SIG-M5 (cell line): ENCODE results near the gene PTPRK.

Source experiments
- DNase-seq: peaks from one replicate; lab custom pipeline; 2025; lab: John Stamatoyannopoulos, UW

Gene PTPRK

DNA sequence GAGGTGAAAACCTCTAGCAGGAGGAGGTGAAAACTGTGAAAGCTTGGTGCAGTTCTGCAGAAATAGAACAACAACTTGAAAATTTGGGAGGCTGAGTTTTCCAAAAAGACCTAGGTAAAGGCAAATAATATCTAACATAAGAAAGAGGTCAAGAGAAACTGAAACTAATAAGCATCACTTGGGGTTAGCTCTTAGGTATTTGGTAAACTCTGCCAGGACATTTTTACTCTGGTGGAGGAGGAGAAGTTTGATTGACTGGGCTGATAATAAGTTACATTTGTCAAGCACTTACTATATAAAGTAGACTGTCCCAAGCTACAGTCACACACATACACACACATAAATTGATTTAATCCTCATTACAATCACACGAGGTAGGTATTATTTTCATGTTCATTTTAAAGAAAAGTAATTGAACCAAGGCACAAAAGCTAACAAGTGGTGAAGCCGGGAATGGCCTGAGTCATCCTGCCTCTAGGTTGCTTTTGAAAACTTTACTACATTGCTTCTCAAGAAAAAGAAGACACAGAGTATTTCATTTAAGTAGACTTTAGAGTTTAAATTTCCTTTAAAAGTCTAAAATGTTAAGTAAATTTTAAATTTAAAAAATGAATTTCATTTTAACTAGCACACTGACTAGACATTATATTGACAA is 275.5 kb downstream of the PTPRK start:
- no peak for DNase-seq

DNA sequence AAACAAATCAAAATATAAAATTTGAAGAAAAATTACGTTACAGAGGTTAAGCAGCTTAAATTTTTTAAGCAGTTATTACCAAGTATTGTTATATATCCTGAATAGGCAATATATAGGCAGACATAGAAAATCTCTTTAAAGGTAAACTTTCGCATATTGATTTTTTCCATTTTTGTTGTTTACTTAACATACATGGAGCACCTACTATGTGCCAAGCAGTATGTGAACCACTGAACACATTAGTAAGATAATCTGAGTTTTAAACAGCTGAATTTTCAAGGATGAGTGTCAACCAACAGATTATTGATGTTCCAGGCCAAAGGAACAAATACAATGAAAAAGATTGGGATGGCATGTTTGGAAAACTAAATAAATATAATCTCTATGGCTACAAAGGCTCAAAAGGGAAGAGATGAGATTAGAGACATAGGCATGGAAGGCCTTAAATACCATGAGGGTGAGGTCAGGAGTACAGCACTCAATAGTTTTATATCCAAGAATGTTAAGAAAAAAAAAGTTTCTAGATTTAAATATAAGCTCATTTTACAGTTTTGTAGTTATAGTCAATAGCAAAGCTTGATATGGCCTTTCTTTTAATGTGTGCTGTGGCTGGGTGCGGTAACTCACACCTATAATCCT is 277.5 kb downstream of the PTPRK start:
- DNase-seq = no peak

DNA sequence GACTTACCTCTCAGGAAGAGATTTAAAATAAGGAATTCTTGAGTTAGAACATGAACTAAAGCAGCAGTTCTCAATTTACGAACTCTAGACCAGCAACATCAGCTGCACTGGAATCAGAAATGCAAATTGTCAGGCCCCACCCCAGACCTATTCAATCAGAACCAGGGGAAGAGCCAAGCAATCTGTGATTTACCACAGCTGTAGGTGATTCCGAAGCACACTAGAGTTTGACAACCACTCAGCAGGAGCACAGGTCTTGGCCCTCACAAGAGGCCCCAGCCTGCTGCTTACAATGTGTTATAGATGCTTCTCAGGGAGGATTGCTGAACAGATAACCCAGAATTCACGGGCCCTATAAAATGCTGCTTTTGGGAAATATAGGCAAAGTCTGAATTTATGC is 279.2 kb downstream of the PTPRK start:
- DNase-seq = no peak

DNA sequence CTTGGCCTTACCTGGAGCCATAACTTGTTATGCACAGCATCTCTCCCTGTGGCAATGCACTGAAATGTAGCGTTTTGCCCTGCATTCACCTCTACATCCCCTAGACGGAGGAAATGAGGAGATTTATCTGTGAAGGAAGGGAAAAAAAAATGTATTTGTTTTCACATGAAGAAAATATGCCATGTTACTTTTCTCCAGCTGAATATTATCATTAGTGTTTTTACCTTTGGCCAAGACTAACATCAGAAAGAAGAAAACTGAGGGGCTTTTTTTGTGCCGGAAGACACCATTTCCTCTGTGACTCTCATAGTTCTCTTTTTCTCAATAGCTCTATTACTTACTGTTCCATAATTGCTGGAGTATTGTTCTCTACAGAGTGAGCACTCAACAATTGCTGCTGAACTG is 280.4 kb downstream of the PTPRK start:
- no peak for DNase-seq

DNA sequence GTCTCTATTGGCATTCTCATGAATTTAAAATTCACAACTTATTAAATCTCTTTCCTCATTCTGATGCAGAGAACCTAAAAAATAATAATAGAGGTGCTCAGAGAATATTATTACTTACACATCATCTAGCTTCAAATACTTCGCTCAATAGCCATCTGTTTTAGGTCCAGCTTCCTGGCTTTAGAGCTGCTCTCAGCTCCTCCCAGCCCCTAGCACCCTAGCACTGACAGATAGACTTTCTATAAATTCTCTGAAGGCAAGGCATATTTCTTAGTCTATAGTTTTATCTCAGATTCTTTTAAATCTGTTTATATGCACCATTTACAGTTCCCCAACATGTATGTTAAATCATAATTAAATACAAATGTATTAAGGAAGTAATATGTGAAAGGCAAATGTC is 281.3 kb downstream of the PTPRK start:
- DNase-seq = no peak

DNA sequence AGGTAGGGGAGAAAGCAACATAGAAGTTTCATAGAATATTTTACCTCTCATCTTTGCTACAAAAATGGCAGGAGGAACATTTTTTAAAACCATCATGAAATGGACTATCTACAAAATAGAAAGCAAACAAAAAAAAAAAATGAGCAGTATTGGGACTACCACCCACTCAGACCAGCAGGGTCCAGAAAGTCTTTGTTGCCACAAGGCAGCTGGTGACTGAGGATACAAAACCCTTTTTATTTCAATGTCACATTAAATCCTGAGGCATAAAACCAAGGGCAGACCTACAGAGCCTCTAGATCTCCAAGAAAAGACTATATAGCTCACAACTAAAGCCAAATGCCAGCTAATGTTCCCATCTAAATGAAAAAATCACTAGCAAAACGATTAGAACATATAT is 282.2 kb downstream of the PTPRK start:
- no peak for DNase-seq

DNA sequence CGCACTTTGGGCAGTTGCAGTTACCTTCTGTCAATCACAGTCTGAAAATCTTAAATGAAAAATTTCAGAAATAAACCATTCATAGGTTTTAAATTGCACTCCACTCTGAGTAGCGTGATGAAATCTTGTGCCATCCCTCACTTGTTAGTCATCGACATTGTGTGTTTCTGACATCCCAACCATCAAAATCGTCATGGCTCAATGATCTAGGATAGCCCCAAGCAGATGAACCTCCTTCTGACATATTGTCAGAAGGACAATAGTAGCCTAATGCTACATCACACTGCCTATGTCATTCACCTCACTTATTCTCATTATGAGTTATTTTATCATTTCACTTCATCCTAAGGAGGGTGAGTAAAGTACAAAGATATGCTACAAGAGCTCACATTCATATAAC is 284.8 kb downstream of the PTPRK start:
- no peak for DNase-seq

DNA sequence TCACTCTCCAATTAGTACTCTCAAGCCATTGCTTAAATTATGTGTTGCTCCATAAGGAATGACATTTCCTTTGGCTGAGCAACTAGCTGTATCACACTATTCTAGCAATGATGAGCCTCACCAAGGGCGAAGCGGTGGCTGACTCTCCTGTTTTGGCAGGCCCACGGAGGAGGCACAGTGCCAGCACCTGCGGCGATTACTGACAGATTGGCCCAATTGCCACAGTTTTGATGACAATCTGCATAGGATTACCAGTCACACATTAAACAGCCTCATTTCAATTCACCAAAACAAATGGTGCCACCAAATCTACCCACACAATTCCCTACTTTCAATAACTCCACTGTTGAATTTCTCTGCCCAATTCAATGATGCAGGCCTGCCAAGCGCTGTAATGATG is 286.9 kb downstream of the PTPRK start:
- no peak for DNase-seq

DNA sequence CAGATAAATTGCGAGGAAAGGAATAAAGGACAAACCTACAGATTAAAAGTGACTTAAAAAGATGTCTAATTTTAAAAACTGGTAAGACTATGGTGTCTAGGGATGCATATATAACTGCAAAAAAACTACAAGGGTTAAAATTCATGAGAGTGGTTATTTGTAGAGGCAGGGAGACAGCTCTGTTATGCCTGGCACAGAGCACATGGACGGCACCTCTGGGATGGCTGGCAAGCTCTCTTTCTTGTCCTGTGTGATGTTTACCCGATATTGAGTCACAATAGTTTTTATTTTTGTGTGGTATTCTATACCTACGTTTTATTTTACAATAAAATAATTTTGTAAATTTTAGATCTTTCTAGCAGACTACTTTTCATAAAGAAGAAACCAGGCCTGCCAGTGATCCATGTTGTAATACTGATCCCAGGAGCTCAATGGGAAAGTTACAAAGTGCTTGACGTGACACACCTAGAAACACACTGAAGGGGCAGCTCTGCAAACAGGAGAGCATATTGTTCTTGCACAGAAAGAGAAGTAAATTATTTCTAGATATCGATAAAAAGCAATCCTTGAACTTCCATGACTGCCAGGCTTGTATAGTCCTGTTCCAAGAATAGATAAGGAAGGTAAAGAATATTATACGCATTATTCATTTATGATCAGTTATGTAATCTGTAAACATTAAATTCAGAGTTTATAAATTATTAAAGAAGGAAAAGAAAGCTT is 290.0 kb downstream of the PTPRK start:
- DNase-seq = no peak

DNA sequence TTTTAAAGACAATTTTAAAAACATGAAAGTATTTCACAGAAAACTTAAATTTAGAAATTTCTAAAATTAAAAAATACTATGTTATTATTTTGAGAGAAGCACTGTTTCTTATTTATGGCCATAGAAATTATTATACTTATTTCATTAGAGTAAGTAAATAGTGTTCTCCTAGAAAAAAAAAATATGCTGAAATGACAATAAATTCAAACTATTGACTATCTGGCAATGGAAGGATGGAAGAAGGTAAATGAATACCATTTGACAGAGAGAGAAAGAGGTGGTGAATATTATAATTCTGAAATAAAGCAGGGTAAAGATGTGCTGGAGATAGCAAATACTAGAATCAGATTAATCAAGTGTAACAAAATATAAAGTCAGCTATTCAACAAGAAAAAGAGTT is 294.8 kb downstream of the PTPRK start:
- no peak for DNase-seq

DNA sequence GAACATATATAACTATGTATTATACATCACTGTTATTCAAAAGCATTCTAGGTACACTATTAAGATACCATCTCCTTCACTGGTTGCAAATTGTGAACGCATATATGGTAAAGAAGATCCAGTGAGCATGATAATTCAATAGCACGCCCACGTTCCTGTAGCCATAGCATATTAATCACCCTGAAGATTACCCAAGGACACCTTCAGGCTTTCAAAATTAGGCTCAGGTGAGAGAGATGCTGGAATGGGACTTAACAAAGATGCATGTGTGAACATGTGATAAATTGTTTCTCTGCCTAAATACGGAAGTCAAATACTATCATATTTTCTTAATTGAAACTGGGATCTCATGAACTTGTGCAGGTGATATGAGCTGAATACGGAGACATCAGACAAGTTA is 303.5 kb downstream of the PTPRK start:
- DNase-seq = no peak

DNA sequence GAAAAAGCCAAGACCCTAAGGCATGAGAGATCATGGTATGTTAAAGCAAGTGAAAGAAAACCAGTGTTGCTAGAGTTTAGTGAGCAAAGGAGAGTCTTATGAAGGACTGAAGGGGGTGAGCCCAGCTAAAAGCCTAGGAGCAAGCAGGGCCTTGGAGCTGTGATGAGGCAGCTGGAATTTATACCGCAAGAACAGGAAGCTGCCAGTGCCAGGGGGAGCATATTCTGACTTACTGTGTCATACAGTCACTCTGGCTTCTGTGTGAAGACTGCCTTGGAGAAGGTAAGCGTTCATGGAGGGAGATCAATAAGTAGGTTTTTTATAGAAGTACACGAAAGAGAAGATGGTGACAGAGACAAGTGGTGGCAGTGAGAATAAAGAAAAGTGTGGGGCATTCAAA is 310.6 kb downstream of the PTPRK start:
- no peak for DNase-seq

DNA sequence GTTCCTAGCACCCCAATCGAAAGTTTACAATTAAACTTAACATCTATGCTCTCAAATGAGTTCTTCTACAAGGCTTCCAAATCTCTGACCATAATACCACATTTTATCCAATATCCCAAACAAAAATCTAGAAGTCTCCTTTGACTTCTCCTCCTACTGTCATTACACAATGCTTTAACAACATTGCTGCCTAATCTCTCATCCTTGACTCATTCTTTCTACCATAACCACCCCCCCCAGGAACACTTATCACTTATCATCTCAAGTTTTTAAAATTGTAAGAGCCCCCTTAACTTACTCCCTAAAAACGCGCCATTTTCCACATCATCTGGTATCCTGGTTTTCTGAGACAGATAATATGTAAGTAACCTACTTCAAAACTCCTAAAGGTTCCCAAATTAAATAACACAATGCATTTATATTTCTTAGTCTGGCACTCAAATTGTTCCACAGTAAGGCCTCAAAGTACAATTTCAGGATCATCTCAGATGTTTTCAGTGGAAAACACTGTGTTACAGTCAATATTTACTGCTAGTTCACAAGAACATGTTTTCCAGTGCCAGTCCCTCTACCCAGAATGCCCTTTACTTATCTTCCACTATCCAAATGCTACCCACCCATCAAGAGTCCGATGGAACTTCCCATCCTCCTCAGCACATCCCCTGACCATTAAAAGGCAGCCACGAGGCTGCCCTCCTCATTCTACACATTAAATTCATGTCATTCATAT is 311.4 kb downstream of the PTPRK start:
- no peak for DNase-seq

DNA sequence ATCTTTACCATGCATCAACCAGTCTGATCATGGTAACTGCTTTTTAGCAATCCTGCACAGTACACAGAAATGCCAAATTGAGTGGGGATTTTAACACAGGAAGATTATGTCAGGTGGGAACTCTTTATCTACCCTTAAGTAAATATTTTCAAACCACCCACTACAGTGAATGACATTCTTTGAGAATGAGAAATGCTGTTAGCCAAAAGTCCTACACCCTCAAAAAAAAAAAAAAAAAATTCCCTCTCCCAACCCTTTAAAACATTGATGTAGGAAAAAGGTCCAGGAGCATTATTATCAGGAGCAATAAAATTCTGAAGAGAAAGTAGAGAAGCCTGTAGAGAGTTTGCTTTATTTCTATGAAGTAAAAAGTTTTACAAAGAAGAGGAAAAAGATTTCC is 312.3 kb downstream of the PTPRK start:
- DNase-seq = no peak

DNA sequence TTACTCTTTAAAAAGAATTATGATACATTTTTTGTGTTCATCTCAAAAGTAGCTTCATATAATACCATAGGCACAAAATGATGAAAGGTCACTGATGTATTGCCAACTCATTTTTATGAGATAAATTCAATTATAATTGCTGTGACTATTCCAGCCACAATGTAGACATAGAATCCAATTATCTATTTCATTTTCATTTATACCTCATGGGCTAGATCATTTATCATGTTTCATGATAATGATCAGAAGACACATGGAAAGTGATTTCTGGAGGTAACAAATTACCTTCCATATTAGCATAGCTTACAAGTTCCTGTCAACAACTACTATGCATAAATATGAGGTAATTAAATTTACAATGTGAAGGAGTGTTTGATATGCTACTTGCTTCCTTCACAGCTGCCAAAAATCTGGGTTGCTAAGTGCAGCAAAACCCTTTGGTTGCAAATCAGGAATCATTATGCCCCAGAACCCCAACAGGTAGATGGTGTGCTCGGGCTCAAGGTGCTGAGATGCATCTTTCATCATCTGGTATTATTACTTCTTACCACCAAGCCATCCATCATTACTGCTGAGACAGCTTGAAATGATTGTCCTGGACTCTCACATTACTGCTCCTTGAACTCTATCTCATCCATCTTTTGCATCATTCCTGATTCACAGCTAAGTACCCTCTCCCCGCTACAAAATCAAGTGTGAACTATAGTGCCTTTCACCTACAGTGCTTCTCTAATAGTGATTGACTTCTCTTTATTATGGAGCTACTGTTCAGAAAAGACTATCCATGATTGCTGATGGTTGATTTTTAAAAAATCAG is 313.6 kb downstream of the PTPRK start:
- no peak for DNase-seq

DNA sequence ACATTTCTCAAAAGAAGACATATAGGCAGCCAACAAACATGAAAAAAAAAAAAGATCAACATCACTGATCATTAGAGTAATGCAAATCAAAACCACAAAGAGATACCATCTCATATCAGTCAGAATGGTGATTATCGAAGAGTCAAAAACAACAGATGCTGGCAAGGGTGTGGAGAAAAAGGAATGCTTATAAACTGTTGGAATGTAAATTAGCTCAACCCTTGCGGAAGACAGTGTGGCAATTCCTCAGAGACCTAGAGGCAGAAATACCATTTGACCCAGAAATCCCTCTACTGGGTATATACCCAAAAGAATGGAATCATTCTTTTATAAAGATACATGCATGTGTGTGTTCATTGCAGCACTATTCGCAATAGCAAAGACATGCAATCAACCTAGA is 315.8 kb downstream of the PTPRK start:
- DNase-seq = no peak

DNA sequence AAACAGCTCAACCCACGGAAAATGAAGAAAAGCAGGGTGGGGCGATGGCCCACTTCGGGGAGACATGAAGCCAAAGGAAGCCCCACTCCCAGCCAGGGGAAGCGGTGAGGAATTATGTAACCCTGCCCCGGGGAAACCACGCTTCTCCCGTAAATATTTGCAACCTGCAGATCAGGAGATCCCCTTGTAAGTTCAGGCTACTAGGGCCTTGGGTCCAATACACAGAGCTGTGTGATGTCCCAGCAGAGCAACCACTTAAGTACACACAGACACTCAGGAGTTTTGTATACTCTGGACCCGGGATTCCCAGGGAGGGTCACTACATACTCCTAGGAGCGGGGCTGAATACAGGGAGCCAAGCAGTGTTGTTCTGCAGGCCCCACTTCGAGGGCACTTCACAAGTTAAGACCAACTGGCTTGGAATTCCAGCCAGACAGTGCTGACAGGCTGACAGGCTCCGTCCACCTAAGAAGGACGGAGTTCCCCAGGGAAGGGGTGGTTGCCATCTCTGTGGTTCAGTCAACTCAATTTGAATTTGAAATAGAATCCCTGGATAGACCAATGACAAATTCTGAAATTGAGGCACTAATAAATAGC is 318.1 kb downstream of the PTPRK start:
- no peak for DNase-seq

DNA sequence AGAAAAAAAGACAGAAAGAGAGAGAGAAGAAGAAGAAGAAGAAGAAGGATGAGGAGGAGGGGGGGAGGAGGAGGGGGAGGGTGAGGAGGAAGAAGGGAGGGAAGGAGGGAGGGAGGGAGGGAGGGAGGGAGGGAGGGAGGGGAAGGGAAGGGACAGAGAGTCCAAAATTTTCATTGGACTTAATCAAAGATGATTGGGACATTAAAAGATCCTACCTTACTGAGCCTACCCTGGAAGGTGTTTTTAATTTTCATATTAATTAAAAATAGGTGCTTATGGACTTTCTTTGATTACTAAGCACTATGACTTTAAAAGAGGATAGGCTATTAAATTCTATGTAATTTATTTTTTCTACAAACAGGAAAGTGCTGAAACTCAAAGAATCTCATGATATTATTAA is 319.6 kb downstream of the PTPRK start:
- no peak for DNase-seq

DNA sequence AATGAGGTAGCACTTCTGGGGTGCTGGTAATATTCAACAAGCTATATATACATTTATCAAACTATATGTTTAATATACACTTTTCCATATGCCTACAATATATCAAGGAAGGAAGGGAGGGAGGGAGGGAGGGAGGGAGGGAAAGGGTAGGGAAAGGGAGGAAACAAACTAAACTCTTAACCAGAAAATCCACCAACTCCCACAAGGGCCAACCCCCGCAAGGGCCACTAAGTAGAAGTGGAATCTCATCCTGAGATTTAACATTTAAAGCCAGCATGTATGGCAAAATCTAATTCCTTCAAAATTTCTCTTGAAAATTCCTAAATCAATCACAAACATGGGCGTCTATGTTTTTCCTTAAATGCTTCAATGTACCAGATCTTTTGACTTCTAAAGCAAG is 320.9 kb downstream of the PTPRK start:
- DNase-seq = no peak

DNA sequence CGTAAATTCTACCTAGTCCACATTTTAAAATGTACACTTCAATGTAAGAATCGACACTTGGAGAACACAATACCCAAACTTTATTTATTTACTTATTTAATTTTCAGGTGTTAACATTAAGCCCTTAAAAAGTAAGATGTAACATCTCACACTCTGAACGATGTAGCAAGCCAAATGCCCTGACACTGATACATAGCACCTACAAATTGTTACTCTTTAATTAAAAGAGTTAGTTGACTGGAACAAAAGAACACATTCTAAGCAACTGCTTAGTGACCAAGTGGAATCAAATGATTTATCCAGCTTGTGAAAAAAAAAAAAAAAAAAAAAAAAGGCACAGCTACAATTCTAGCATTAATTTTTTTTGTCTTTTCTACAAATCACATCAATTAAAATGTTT is 327.4 kb downstream of the PTPRK start:
- no peak for DNase-seq

DNA sequence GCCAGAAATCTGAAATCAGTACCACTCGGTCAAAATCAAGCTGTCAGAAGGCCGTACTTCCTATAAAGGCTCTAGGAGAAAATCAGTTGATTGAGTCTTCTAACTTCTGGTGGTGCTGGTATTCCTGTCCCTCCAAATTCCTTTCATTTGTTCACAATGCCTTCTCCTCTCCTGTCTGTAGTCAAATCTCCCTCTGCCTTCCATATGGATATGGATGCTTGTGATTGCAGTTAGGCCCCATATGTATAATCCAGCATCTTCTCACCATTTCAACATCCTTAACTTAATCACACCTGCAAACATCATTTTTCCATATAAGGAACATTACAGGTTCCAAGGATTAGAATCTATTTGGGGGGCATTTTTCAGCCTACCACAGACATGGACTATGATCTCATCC is 331.7 kb downstream of the PTPRK start:
- no peak for DNase-seq

DNA sequence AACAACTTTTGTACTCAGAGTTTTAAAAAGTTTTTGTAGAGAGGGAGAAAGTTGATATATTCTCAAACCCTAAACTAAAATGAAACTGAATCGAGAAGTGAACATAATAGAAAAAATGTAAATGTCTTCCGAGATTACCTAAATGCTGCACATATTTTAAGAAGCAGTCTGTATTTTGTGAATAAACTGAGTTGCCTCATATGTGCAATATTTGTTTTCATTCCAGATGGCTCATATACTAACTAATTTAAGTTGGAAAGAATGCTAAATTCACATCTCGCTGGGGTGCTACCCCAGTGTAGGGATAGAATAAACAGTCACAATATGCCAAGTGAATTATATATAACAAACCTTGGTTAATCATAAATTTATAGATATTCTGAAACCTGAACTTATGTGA is 333.7 kb downstream of the PTPRK start:
- DNase-seq = no peak
